NCI-H524 (cell line): ENCODE measurements around the gene ZNF827.

ENCODE experiments used
- DNase-seq, 2 experiments: peaks; one replicate each; lab custom pipeline; 2025; lab: John Stamatoyannopoulos, UW

The ZNF827 gene

DNA sequence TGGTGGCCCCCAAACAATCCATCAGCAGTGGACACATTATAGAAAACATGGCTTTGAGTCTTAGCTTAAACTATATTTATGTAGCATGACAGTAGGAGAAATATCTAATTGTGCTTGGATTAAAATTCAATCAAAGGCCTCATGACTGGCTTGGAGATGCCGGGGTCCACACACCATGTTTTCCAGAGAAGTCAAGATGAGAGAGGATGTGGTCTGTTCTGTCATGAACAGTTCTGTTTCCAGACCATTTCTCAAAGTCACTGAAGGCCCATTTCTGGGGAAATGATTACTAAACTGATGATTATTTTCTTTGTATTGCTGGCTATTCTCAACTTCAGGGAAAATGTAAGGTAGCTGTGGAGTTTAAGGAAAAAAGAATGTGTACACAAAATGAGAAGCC, 182.4 kb downstream of the ZNF827 start:
- no peak for DNase-seq

DNA sequence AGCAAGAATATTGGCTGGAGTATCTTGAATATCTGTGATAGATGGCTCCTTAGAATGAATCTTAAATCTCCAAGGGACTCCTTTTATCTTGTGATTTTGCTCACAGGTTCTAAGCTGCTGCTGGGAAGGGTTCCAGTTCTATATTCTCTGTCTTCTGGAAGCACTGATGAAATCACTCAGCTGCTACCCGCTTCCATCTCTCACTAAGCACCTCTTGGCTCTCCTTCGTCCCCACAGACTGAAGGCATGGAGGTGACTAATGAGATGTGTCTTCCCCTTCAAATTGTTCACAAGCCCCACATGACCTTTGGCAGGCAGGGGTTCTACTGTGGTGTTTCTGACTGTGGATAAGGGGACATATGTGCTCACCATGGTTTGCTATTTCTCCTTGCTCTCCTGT, 182.8 kb downstream of the ZNF827 start:
- no peak for DNase-seq

DNA sequence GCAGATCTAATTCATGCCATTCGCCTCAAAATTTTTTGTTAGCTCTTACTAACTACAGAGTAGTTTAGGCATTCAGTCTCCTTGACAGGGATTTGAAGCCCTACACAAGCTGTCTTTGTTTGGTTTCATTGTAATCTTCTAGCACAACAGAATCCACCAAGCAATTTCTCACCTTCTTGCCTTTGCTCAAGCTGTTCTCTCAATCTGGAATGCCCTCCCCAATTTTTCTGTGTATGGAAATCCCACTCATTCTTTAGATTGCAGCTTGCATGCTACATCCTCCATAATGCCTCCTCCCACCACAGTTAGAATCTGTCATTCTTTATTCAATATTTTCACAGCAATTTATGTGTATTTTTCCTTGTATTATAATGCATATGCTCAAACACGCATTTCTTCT, 195.0 kb downstream of the ZNF827 start:
- DNase-seq, result peak; percentile 74 to 84

DNA sequence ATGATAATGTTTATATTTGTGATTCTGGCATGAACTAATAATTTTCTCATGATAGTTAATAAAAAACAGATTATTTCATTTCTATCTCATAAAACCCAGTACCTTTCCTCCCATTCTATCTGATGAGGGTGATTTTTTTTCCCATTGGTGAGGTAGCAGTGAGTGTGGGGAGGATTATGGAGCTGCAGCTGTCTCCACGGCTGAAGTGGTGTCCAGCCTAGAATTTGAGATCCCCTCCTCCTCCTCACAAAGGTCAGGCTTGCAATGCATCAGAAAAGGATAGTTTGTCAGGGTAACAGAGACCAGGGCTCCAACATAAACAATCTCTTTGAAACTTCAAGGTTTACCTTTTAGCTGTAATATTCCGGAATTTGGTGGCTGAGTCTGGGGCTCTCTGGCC, 197.8 kb downstream of the ZNF827 start:
- DNase-seq, result peak; percentile 75 to 80

DNA sequence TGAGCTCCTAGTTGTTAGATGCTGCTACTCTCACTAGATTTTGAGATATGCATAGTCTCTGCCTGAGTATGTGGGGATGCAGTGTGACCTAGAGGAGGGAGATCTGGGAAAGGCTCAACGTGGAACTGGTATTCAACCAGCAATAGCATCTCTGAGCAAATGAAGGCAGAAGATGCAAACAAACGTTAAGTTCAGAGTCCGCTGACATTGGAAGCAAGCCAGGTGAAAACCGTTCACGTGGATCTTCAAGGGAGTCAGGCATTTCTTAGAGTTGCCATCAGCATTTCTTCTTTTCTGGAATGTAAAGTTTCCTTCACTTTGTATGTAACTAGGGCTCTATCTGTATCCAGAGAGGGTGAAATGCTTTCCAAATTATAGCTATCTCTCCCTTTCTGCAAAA, 198.8 kb downstream of the ZNF827 start:
- DNase-seq, result peak; percentile 2 to 12

DNA sequence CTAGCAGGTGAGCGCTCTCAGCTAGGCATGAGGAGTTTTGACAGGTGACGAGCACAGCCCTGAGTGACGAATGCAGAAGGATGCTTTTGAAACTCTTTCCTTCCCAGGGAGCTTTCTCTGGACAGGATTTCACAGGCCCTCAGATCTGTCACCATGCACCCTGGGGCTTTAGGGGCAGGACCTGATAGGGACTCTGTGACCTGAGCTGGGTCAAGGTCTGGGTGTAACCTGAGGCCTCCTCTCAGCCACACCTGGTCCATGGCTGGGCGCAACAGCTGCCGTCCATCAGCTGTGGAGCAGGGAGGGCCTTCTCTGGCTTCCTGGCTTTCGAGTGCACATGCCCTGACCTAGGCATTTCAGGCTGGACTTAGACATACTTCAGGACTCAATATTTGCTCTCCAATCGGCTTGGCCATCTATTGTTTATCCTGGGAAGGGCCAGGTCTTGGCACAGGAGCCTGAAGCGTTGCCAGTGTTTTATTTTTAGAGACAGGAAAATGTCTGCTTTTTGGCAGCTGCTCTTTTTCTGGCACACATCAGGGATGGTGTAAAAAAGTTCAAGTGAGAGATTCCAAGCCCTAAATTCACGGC, 202.3 kb downstream of the ZNF827 start:
- no peak for DNase-seq

DNA sequence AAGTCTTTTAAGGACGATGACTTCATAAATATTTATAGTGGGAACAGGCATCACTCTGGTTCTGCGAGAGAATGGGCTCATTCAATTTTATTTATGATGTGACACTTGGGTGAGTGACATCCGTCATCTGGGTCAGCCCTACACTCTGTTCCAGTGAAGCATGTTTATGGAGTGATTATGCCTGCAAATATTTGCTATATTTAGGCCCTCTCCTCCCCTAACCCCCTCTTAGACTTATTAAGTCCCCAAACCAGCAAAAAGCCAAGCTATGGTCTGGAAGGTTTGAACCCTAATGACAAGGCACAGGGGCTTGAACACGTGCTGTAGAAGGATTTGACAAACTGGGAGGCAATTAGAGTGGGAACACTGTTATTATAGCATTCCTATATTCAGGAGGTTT, 202.8 kb downstream of the ZNF827 start:
- DNase-seq, result no peak

DNA sequence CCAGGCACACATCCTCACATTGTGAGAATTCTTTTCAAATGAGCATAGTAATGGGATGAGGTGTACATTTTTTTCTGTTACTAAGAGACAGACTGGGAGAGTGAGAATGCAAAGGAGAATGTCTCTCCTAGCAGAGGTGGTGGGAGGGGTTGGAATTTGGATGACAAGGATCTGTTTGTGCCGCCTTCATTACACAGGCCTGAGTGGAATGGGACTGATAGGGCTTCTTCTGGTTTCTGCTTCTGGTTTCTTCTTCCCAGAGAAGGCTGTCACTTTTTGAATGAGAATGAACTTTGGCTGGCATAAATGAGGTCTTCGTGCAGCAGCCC, 203.3 kb downstream of the ZNF827 start:
- DNase-seq, result no peak

DNA sequence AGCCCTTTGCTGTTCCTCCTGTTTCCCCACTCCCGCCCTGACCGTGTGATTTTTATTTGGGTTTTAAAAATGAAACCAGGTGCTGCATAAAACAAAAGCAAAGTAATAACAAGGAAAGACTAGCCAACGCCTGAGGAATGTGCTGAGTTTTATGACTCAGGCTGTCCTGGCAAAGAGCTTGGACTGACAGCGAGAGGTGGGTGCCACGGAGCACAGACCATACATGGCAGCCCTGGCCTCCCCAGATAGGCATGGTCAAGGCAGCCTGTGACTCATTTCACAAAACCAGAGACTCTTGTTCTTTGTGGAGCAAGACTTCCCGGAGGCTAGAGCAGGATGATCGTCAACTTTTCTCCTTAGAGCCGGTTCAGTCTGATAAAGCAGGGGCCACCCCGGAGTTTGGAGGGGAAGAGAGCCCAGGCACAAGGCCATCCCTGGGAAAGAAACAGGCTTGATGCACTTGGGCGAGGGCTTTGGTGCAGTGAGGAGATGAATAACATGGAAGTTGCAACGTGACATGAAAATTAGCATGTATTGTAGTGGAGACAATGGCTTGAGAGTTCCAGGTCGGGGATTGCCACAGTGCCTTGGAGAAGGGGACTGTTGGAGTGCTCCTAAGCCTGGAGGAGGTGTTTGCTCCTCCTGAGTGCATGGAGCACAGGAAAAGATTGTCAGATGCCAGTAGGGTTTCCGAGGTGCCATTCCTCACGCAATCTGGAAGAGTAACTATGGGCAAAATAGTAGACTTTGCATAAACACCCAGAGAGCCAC, 203.9 kb downstream of the ZNF827 start:
- DNase-seq, result no peak

DNA sequence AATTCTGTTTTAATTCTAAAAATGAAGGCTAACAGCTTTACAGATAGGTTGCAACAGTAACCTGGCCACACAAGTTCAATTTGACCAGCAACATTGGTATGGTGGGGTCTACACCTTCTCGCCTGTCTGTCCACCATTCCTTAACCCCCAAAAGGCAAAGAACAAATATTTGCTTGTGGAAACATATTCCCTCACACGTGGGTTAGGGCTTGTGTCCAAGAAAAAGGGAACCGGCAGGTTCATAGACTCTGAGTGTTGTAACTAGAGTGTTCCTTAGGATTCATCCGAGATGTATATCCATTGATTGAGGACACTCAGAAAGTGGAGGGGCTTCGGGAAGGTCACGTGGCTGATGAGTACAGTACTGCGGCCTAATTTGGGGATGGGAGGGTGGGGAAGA, 204.6 kb downstream of the ZNF827 start:
- no peak for DNase-seq

DNA sequence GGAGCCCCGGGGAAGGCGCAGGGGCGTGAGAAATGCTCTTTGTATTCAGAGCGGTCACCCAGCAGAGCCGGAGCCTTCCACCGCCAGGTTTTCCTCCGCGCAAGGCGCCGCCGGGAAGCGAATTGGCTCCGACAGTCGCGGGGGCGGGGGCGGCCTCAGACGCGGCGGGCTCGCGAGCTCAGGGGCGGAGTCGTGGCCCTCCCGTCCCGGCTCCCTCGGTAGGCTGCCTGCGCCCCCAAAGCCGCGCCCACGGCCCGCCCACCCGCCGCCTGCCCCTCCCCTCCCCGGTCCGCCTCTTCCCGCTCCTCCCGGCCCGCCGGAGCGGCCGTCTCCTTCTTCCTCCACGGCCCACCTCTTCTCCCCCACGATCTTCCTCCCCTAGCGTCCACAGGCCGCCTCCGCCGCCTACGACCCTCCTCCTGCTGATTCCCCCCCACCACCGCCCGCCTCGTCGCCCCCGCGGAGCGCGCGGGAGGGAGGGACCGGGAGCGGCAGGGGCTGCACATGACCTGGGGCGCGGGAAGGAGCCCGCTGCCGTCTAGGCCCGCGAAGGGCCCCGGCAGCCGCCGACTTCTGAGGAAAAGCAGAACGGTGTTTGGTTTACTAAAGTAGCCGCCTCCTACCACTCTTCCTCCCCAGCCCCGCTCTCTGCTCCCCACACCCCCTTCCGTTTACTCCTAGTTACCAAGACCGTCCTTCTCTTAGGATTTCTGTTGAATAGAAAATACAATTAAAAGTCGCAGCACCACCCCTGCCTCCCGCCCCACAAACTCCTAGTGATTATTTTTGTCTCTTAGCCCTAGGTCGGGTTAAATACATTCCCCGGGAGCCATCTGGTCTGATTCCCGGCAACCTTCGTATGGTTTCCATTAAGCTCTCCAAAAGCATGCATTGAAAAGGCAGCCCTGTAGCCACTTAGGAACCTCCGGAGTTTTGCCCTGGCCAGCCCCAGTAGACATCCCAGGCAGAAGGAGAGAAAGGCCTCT, 205.4 kb downstream of the ZNF827 start:
- DNase-seq, result peak; percentile 65 to 66

DNA sequence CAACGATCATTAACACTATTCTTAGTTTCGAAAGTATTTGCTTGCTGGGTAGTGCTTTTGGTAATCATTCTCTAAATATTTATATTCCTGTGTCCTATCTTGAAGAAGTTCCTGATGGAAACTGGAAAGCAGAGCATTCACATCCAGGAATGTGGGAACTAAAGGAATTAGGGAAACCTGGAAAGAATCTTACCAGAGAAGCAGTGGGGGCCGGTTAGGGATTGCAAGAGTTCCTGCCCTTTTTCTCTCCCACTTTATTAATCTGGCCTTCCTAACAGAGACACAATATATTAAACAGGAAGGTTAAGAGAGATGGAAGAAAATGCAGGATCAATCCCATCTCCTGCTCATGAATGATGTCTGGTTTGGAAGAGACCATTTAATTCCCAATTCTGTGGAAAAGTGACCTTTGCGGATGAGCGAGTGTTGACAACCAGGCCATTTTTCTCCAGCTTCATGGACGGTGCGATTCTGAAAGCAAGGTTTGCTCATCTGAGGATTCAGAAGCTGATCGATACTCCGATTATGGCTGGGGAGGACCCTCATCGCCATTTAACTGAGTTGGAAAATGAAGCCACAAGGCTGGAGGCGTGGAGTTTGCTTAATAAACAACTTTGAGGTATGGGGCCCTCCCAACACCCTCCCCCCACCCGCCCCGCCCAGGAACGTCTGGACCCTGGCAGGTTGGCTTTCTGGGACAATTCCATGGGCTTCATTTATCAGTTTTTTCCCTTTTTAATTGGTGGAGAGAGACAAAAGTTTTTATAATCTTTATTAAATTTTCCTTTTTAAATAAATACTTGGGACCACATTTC, 206.4 kb downstream of the ZNF827 start:
- no peak for DNase-seq

DNA sequence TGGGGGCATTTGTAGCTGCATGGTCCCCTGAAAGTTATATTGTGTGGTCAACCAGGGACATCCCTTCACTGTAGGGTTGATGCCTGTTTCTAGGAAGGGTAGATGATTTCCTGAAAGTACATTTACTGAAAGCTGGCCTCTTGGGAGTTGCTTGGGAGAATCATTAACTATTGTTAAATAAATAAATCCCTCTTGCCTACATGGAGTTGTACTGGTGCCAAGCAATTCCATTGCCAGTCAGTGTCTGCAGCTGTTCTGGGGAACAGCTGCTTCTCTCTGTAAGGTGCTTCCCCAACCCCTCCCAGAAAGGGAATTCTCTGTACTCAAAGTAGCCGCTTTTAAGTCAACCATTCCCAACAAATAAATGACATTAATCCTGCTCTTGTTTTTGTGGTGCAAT, 207.6 kb downstream of the ZNF827 start:
- peak; percentile 39 to 63 for DNase-seq

DNA sequence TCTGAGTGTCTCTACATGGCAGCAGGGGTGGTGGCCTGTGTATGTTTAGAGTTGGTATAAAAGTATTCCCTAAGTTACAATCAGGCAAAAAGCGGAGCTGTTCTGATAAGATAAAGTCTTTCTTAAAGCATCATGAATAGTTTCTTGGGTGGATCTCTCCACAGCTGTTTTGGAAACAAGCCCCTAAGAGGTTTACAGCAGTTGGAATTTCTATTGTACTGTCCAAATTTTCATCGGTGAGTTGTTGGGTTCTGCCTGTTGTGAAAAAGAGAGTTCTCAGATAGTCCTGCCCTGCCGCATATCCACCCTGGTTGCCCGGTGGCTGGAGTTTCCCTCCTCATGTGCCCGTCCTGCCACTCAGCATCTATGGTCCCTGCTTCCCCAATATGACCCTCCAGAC, 208.6 kb downstream of the ZNF827 start:
- no peak for DNase-seq

DNA sequence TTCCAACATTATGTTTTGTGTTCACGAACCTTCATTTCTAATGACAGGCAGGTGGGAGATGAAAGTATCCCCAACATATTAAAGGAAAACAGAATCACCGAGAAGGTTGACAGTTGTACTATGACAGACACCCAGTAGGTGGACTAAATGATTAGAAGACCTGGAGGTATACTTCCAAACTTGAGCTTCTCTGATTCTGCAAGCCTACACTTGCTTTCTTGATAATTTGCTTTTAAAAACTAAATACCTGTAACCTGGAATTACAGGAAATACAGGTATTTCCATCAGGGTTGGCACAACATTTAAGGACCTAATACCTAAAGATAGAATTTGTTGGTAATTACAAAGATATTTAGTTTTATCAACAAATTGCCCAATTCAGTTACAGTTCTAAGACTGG, 215.3 kb downstream of the ZNF827 start:
- no peak for DNase-seq

DNA sequence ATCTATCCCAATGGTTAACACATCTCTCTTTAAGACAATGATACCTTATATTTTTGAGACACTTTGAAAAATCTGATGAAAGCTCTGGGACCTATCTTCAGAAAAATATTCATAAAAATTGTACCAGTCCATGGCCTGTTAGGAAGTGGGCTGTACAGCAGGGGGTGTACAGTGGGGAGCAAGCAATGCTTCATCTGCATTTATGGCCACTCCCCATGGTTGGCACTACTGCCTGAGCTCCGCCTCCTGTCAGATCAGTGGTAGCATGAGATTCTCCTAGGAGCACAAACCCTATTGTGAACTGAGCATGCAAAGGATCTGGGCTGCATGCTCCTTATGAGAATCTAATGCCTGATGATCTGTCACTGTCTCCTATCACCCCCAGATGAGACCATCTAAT, 216.1 kb downstream of the ZNF827 start:
- DNase-seq, result no peak

DNA sequence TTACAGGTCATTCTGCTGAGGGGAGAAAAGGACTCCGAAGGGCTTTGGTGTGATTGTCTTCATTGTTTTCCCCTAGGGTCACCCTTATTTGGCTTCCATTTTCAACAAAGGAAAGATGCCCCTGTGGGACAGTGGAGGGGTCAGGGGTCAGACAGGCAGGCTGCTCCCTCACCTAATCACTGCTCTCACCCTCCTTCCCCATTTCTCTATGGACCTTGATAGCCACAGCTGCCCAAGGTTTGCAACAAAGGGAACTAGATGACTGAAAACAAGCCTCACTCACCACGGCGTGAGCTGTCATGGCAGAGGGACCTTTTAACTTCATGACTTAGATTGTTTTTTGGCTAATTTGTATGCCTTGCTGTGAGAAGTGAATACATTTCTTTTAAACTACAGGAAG, 218.0 kb downstream of the ZNF827 start:
- no peak for DNase-seq

DNA sequence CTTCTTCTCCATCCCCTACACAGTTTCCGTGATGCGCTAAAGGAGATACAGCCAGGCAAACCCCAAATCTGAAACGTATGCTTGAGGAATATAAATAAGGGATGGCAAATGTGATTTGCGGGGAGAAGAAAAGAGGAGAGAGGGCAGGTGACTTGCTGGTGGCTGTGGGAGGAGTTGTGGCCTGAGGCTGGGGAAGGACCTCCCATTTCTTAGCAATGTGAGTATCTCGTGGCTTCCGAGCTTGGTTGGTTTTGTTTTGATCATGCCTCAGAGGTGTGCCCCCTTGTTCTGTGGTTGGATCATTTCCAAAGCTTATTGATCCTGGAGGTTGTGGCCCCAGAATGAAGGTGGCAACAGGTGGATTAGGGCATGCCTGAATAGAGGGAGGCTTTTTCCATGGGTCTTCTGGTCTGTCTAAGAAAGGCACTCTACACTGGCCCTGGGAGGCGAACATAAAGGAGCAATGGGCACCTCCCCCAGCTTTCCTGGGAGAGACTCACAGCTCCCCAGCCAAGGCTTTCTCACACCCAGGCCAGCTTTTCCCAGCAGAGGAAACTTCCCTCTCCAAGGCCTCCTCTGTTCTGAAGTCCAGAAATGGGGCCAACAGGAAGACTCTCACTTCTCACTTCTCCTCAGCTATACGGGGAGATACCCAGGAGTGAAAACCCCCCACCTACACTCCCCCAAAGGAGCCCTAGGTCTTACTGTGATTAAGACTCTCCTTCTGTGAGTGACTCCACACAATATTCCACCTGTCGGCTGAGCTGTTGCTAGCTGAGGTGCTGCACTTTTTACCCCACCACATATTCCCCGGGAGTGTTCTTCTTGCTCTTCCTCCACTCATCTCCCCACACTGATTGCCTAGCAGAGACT, 218.6 kb downstream of the ZNF827 start:
- DNase-seq, result no peak

DNA sequence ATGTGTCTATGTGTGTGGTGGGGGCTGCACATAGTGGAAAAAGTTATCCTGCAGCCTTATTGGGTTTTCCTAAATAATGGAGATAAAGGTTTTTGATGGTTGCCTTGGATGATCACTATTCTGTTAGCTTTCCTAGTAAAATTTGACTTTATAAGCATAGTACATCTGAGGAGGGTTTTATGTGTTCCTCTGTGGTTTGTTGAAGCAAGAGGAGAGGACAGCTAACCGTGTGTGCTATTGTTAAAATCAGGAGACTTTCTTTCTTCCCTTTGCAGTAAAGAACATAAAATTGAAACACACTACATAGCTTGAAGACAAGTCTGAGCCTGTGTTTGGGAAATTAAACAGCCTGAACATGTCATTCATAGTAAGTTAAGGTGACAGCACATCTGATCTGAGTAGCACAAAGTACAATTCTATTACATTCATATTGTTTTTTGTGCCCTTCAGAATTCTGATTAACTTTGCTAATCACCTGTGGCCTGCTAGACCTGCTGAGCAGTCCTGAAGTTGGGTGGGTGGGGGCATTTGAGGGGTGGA, 221.9 kb downstream of the ZNF827 start:
- no peak for DNase-seq

DNA sequence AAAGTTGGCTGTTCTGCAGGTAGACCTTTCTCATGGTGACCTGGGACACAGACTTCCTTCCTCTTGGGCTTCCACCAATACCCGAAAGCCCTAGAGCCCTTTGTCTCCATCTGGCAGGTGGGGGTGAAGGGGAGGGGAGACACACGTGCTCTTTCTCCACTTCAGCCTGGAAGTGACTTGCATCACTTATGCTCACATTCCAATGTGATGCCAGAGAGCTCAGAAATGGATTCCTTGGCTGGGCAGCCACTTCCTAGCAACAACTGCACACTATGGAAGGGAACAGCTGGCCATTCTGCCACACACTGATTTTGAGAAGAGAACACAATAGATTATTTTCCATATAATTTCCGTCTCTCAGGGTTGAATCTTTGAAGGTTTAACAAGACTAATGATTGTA, 222.4 kb downstream of the ZNF827 start:
- DNase-seq, result peak; percentile 28 to 73

DNA sequence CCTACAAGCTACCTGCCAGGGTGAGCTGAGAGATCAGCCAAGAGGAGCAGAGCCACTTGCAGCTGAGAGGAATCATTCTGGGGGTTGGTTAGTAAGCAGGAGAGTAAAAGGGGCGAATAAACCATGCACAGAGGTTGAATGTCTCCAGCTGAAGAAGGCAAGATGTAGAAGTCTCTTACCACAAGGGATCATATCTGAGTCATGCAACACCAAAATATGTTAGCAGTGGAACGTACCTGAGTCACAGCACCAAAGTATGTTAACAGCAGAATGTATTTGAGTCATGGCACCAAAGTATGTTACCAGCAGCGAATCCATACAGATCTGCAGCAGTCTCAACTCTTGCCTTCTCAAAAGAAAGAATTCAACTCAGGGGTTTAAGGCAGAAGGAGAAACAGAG, 228.8 kb downstream of the ZNF827 start:
- DNase-seq, result no peak
